A549 (cell line): ENCODE measurements around the gene NEMF. TPM values are rescaled to one million over a fixed set of nuclear protein-coding genes. Genes with fewer than 3 reads are reported as not detected.

ENCODE experiments used
- ATAC-seq, 2 experiments: fragments of 200-7000 bp in 1 of 2; fragments of >200 bp in 1 of 2; cut with Nextera tagmentation in 1 of 2; cut with Tn5 transposase in 1 of 2; 3 replicates each; pipeline versions ENCODE4 v1.8.0 to v1.9.1; 2018 to 2020; ENCODE audit warnings: mild to moderate bottlenecking in 1 of 2, moderate library complexity in 1 of 2
- CTCF ChIA-PET: fragments of 300-600 bp; sonication (Branson Sonifier 250); formaldehyde crosslinking; extraction: SDS; loops from one replicate; lab custom pipeline; 2021; ENCODE audit warnings: antibody characterized with exemption, inconsistent platforms; lab: Yijun Ruan, JAX
- POLR2A ChIA-PET: fragments of 350-600 bp; formaldehyde crosslinking; extraction: SDS; loops from one replicate; lab custom pipeline; 2021; ENCODE audit warnings: antibody characterized with exemption, inconsistent platforms; lab: Yijun Ruan, JAX
- DNase-seq, 2 experiments: peaks; one replicate each; pipeline versions ENCODE4 v3.0.0 to v3.0.0-alpha.2; 2011 to 2016; ENCODE audit warnings: low read depth in 1 of 2, low spot score in 1 of 2
- FAIRE-seq: peaks from 2 replicates; lab custom pipeline; 2011; peaks lifted over from hg19 to GRCh38; lab: Jason Lieb, UNC
- H3K27ac ChIP-seq, 2 experiments: fragments of >200 bp; sonication (Bioruptor Twin); formaldehyde crosslinking; 3 replicates each; pipeline ENCODE4 v1.5.1; 2016 to 2017
- H3K4me1 ChIP-seq: fragments of >200 bp; sonication (Bioruptor Twin); formaldehyde crosslinking; 3 replicates; pipeline ENCODE4 v1.6.1; 2016
- H3K4me2 ChIP-seq: fragments of >200 bp; sonication (Bioruptor Twin); formaldehyde crosslinking; 3 replicates; pipeline ENCODE4 v1.6.1; 2016
- H3K4me3 ChIP-seq: fragments of >200 bp; sonication (Bioruptor Twin); formaldehyde crosslinking; 3 replicates; pipeline ENCODE4 v1.5.1; 2016
- H3K9me3 ChIP-seq: fragments of >200 bp; sonication (Bioruptor Twin); formaldehyde crosslinking; 3 replicates; pipeline ENCODE4 v1.6.1; 2016
- BCL3 ChIP-seq: fragments of >200 bp; sonication (Bioruptor Twin); formaldehyde crosslinking; IDR thresholded peaks from 3 replicates; pipeline ENCODE4 v1.6.1; 2016
- EP300 ChIP-seq, 2 experiments: fragments of >200 bp; sonication (Bioruptor Twin); formaldehyde crosslinking; IDR thresholded peaks; 2 replicates in 1 of 2; 3 replicates in 1 of 2; pipeline ENCODE4 v1.6.1; 2016 to 2017
- HDAC2 ChIP-seq: fragments of 200-600 bp; sonication (generic); IDR thresholded peaks from 2 replicates; pipeline ENCODE4 v1.6.1; 2016
- JUN ChIP-seq, 2 experiments: fragments of >200 bp; sonication (Bioruptor Twin); formaldehyde crosslinking; IDR thresholded peaks; 2 replicates in 1 of 2; 3 replicates in 1 of 2; pipeline ENCODE4 v1.6.1; 2016 to 2017
- MAZ ChIP-seq: fragments of 150-350 bp; IDR thresholded peaks from 2 replicates; pipeline ENCODE4 v1.6.1; 2014; ENCODE audit warnings: antibody characterized with exemption, low read depth, low read length, borderline replicate concordance
- NPAS2 ChIP-seq: fragments of 250-450 bp; sonication (Bioruptor Pico); IDR thresholded peaks from 2 replicates; pipeline ENCODE4 v1.8.0; 2022; ENCODE audit warnings: mild to moderate bottlenecking, moderate library complexity, borderline replicate concordance
- POLR2A ChIP-seq: IDR thresholded peaks from 2 replicates; pipeline ENCODE4 v1.6.1; 2012; ENCODE audit warnings: mild to moderate bottlenecking, low read length
- USF2 ChIP-seq: fragments of 450-650 bp; IDR thresholded peaks from 2 replicates; pipeline ENCODE4 v1.6.1; 2014; ENCODE audit warnings: antibody characterized with exemption
- WGBS: methylation state at CpG from one replicate; pipeline ENCODE4 v1.1.6; 2017; ENCODE audit errors: missing lambda C conversion rate; 5-methylcytosine and 5-hydroxymethylcytosine counted together
- polyA plus RNA-seq, 4 experiments: library from polyadenylated mRNA; depleted of rRNA in 3 of 4; stranded (reverse); fragments of >200 nt; fragmentation: RNase III in 1 of 4; extraction: RNeasy Plus Mini Kit Qiagen cat#74134 plus additional on column Dnase treatment in 1 of 4; gene quantifications; 2 replicates in 3 of 4; 3 replicates in 1 of 4; pipeline ENCODE4 v1.2.3, GENCODE V29; 2011 to 2017
- TF ChIP-seq, protein P1 (sequence below): fragments of 200-600 bp; sonication (generic); IDR thresholded peaks from 2 replicates; pipeline ENCODE4 v1.6.1; 2016; ENCODE audit warnings: antibody characterized with exemption, mild to moderate bottlenecking, moderate library complexity
- TF ChIP-seq, protein P2 (sequence below): fragments of 250-450 bp; sonication (Bioruptor Pico); IDR thresholded peaks from 2 replicates; pipeline ENCODE4 v1.5.0; 2020; ENCODE audit warnings: low read depth, mild to moderate bottlenecking, moderate library complexity

NEMF gene
- polyA plus RNA-seq, 2 of the 4 experiments (the other 2 are of a cell fraction): 58.3 to 59.6 TPM

- TF ChIP-seq NPAS2 (CRISPR knock-in tag) (peak; percentile 9; the same call in 1 of the 2 replicates), JUN (IDR thresholded peaks at IDR 0.05) (peak in 1 of 2 experiments; percentile 95; a peak in 4 of 5 replicates), POLR2A (peak; percentile 80), BCL3 (peak; percentile 60; the same call in 1 of the 3 replicates), USF2 (peak; percentile 38; the same call in 1 of the 2 replicates), EP300 (IDR thresholded peaks at IDR 0.05) (no peak), MAZ (no peak)
- TF ChIP-seq, protein P1, sequence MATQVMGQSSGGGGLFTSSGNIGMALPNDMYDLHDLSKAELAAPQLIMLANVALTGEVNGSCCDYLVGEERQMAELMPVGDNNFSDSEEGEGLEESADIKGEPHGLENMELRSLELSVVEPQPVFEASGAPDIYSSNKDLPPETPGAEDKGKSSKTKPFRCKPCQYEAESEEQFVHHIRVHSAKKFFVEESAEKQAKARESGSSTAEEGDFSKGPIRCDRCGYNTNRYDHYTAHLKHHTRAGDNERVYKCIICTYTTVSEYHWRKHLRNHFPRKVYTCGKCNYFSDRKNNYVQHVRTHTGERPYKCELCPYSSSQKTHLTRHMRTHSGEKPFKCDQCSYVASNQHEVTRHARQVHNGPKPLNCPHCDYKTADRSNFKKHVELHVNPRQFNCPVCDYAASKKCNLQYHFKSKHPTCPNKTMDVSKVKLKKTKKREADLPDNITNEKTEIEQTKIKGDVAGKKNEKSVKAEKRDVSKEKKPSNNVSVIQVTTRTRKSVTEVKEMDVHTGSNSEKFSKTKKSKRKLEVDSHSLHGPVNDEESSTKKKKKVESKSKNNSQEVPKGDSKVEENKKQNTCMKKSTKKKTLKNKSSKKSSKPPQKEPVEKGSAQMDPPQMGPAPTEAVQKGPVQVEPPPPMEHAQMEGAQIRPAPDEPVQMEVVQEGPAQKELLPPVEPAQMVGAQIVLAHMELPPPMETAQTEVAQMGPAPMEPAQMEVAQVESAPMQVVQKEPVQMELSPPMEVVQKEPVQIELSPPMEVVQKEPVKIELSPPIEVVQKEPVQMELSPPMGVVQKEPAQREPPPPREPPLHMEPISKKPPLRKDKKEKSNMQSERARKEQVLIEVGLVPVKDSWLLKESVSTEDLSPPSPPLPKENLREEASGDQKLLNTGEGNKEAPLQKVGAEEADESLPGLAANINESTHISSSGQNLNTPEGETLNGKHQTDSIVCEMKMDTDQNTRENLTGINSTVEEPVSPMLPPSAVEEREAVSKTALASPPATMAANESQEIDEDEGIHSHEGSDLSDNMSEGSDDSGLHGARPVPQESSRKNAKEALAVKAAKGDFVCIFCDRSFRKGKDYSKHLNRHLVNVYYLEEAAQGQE: 0 out of 2 replicates have a peak, but pooled peaks have one; percentile 3
- TF ChIP-seq, protein P2, sequence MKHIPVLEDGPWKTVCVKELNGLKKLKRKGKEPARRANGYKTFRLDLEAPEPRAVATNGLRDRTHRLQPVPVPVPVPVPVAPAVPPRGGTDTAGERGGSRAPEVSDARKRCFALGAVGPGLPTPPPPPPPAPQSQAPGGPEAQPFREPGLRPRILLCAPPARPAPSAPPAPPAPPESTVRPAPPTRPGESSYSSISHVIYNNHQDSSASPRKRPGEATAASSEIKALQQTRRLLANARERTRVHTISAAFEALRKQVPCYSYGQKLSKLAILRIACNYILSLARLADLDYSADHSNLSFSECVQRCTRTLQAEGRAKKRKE (CRISPR knock-in tag): peak; percentile 59; the same call in 1 of the 2 replicates
These were observed 84.9 kb downstream of the NEMF start, which contains the start of gene KLHDC2 (continued) for GRCh38 chr14:49767571-49768300.

DNA sequence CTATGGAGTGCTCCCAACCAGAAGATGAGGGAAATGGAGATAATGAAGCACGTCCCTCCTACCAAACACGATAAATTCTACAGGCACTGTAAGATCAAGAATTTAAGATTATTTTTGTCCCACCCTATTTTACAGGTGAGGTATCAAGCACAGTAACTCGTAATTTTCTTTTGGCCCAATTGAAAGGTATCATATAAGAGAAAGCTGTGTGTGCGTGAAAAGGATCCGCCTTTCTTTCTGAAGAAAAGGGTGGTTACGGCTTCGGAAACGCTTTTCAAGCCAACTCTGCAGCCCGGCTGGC lies 85.4 kb downstream of the NEMF start:
- 1% methylated on average over 9 of the region's 9 CpGs for WGBS
- H3K27ac ChIP-seq: peak overlapping the region; percentile 94 to 96
- FAIRE-seq: no peak
- H3K9me3 ChIP-seq: no peaks in the 10 kb centered on the region
- no peak for ATAC-seq
- H3K4me1 ChIP-seq: peaks cover 33% of the 10 kb centered on the region
- ChIA-PET POLR2A (interaction anchor here (0.6 to 2.9 kb wide), 14 partner anchors 15 to 1019 kb away, joined by 3 to 43 read pairs (median 5); partner anchors contain the start of genes DNAAF2, KLHDC1, MGAT2 and NEMF), CTCF (interaction anchor here (0.7 to 6.3 kb wide), 13 partner anchors 9 to 144 kb away, joined by 3 to 38 read pairs (median 5); partner anchors contain the start of gene DNAAF2)
- peak overlapping the region; percentile 89 for H3K4me2 ChIP-seq
- TF ChIP-seq, protein P1: 0 out of 2 replicates have a peak, but pooled peaks have one; percentile 5
- no peak for TF ChIP-seq HDAC2
- TF ChIP-seq, all 56 proteins: peak for 1
- DNase-seq: no peak
- H3K4me3 ChIP-seq: peak overlapping the region; percentile 93
